Mesendoderm (in vitro differentiated cells): ENCODE data around the gene RXYLT1.
"Not testable (repeated sequence)": the region's sequence is repeated elsewhere in the genome, so short reads cannot be mapped to it uniquely, and the experiment has no call there.

Experiments
- DNase-seq: peaks from one replicate; pipeline ENCODE4 v3.0.0; 2013
- H2AK5ac ChIP-seq: 2 replicates; pipeline ENCODE4 v1.6.1; 2013; ENCODE audit warnings: low read length, inconsistent platforms
- H2BK120ac ChIP-seq: 2 replicates; pipeline ENCODE4 v1.6.1; 2013; ENCODE audit warnings: low read depth, mild to moderate bottlenecking, low read length, moderate library complexity, mixed read lengths
- H2BK15ac ChIP-seq: replicated peaks from 2 replicates; pipeline ENCODE4 v1.6.1; 2013; ENCODE audit warnings: low read depth, mild to moderate bottlenecking, moderate library complexity
- H2BK5ac ChIP-seq: 2 replicates; pipeline ENCODE4 v1.6.1; 2013; ENCODE audit warnings: low read length, inconsistent platforms
- H3K18ac ChIP-seq: 2 replicates; pipeline ENCODE4 v1.6.1; 2013; ENCODE audit warnings: mild to moderate bottlenecking, low read length, mixed read lengths
- H3K23ac ChIP-seq: one replicate; pipeline ENCODE4 v1.6.1; 2013; ENCODE audit warnings: low read length
- H3K27ac ChIP-seq: 2 replicates; pipeline ENCODE4 v1.5.1; 2013; ENCODE audit warnings: low read depth, mild to moderate bottlenecking, inconsistent platforms, low read length, moderate library complexity
- H3K27me3 ChIP-seq: 2 replicates; pipeline ENCODE4 v1.6.1; 2013; ENCODE audit warnings: low read length, control low read depth, mild to moderate bottlenecking, inconsistent platforms; ENCODE audit not compliant: insufficient read depth, poor library complexity
- H3K36me3 ChIP-seq: 2 replicates; pipeline ENCODE4 v1.6.1; 2013; ENCODE audit warnings: low read length, inconsistent platforms; ENCODE audit not compliant: control insufficient read depth, insufficient read depth
- H3K4ac ChIP-seq: one replicate; pipeline ENCODE4 v1.6.1; 2013; ENCODE audit warnings: low read depth, mild to moderate bottlenecking, low read length, moderate library complexity
- H3K4me1 ChIP-seq: 2 replicates; pipeline ENCODE4 v1.6.1; 2013; ENCODE audit warnings: low read depth, low read length, inconsistent platforms; ENCODE audit not compliant: control insufficient read depth
- H3K4me2 ChIP-seq: 2 replicates; pipeline ENCODE4 v1.6.1; 2013; ENCODE audit warnings: low read length
- H3K4me3 ChIP-seq: 2 replicates; pipeline ENCODE4 v1.5.1; 2013; ENCODE audit warnings: mild to moderate bottlenecking, low read length
- H3K56ac ChIP-seq: one replicate; pipeline ENCODE4 v1.6.1; 2013; ENCODE audit warnings: low read length
- H3K79me1 ChIP-seq: 2 replicates; pipeline ENCODE4 v1.6.1; 2013; ENCODE audit warnings: low read length, inconsistent platforms
- H3K79me2 ChIP-seq: 2 replicates; pipeline ENCODE4 v1.6.1; 2013; ENCODE audit warnings: mild to moderate bottlenecking, low read length; ENCODE audit not compliant: control insufficient read depth, insufficient read depth
- H3K9ac ChIP-seq: 2 replicates; pipeline ENCODE4 v1.6.1; 2013; ENCODE audit warnings: low read length, inconsistent platforms
- H4K5ac ChIP-seq: one replicate; pipeline ENCODE4 v1.6.1; 2013; ENCODE audit warnings: low read length
- H4K8ac ChIP-seq: one replicate; pipeline ENCODE4 v1.6.1; 2013; ENCODE audit warnings: low read depth, mild to moderate bottlenecking, control low read depth, low read length, moderate library complexity
- whole genome bisulfite sequencing: extraction: QIAGEN DNeasy Blood & Tissue Kit; methylation state at CpG from one replicate; pipeline ENCODE4 v1.1.7; 2013; ENCODE audit warnings: low lambda C conversion rate, missing lambda C conversion rate; ENCODE audit not compliant: insufficient coverage; ENCODE audit errors: extremely low coverage; 5-methylcytosine and 5-hydroxymethylcytosine counted together

RXYLT1 gene

GRCh38 chr12:63744110-63744509, 35.6 kb upstream of the RXYLT1 start:
- not testable (repeated sequence) for H3K4me2 ChIP-seq, H2BK5ac ChIP-seq, H3K79me1 ChIP-seq, H3K18ac ChIP-seq, H4K5ac ChIP-seq, H2BK15ac ChIP-seq, H3K79me2 ChIP-seq, H3K4me3 ChIP-seq, H3K23ac ChIP-seq, H2BK120ac ChIP-seq, H3K27me3 ChIP-seq, H3K9ac ChIP-seq, DNase-seq, H3K4ac ChIP-seq, H4K8ac ChIP-seq, H3K27ac ChIP-seq, H3K36me3 ChIP-seq, H3K56ac ChIP-seq, H3K4me1 ChIP-seq, H2AK5ac ChIP-seq
- no CpG with 5 or more reads among the region's 2 CpGs for WGBS

- H3K27me3 ChIP-seq, DNase-seq, H3K4me2 ChIP-seq, H2BK15ac ChIP-seq, H2BK5ac ChIP-seq, H3K4me1 ChIP-seq, H3K4me3 ChIP-seq, H3K56ac ChIP-seq, H3K79me2 ChIP-seq, H3K27ac ChIP-seq, H3K36me3 ChIP-seq, H3K79me1 ChIP-seq, H3K18ac ChIP-seq, H3K23ac ChIP-seq, H3K9ac ChIP-seq, H4K8ac ChIP-seq, H3K4ac ChIP-seq, H2AK5ac ChIP-seq, H4K5ac ChIP-seq, H2BK120ac ChIP-seq: not testable (repeated sequence)
- no CpG with 5 or more reads among the region's 11 CpGs for WGBS
Measured at GRCh38 chr12:63746470-63746869, 33.2 kb upstream of the RXYLT1 start.

- H4K5ac ChIP-seq = not testable (repeated sequence)
Measured at GRCh38 chr12:63747136-63747535, 32.6 kb upstream of the RXYLT1 start.

GRCh38 chr12:63747553-63747952, 32.2 kb upstream of the RXYLT1 start:
- Histone ChIP-seq H3K4ac (no peak overlapping the region), H3K18ac (no peak overlapping the region), H3K79me2 (no peaks in the 10 kb centered on the region), H3K27ac (no peak overlapping the region), H2BK120ac (no peak overlapping the region), H4K8ac (no peak overlapping the region), H3K4me3 (no peak overlapping the region), H4K5ac (no peak overlapping the region), H3K4me2 (no peak overlapping the region), H2AK5ac (no peak overlapping the region), H3K27me3 (no peaks in the 10 kb centered on the region), H3K36me3 (no peaks in the 10 kb centered on the region), H2BK5ac (no peak overlapping the region), H2BK15ac (no peak overlapping the region), H3K9ac (no peak overlapping the region), H3K23ac (no peak overlapping the region), H3K56ac (no peak overlapping the region), H3K79me1 (no peaks in the 10 kb centered on the region), H3K4me1 (no peaks in the 10 kb centered on the region)
- no peak for DNase-seq
- no CpG with 5 or more reads among the region's 5 CpGs for WGBS

More at GRCh38 chr12:63747136-63747535, 32.6 kb upstream of the RXYLT1 start:
- H3K4me3 ChIP-seq, H3K4me1 ChIP-seq, H3K4ac ChIP-seq, H2BK120ac ChIP-seq, H3K79me1 ChIP-seq, H3K27ac ChIP-seq, H3K56ac ChIP-seq, H2AK5ac ChIP-seq, H2BK15ac ChIP-seq, H3K18ac ChIP-seq, H3K79me2 ChIP-seq, H3K23ac ChIP-seq, H3K4me2 ChIP-seq, DNase-seq, H3K27me3 ChIP-seq, H3K9ac ChIP-seq, H3K36me3 ChIP-seq, H2BK5ac ChIP-seq, H4K8ac ChIP-seq: not testable (repeated sequence)

GRCh38 chr12:63752283-63752682, 27.4 kb upstream of the RXYLT1 start:
- no peak overlapping the region for H3K18ac ChIP-seq
- H4K8ac ChIP-seq = no peak overlapping the region
- H3K4me3 ChIP-seq = no peak overlapping the region
- H3K27me3 ChIP-seq = no peaks in the 10 kb centered on the region
- DNase-seq = no peak
- WGBS = no CpG with 5 or more reads among the region's 2 CpGs
- no peak overlapping the region for H3K27ac ChIP-seq
- no peaks in the 10 kb centered on the region for H3K79me2 ChIP-seq
- no peaks in the 10 kb centered on the region for H3K79me1 ChIP-seq
- no peak overlapping the region for H3K4me2 ChIP-seq
- no peak overlapping the region for H3K23ac ChIP-seq
- H4K5ac ChIP-seq = no peak overlapping the region
- H2BK5ac ChIP-seq = no peak overlapping the region
- no peak overlapping the region for H2BK120ac ChIP-seq
- no peaks in the 10 kb centered on the region for H3K4me1 ChIP-seq
- H3K36me3 ChIP-seq = no peaks in the 10 kb centered on the region
- no peak overlapping the region for H2BK15ac ChIP-seq
- no peak overlapping the region for H3K4ac ChIP-seq
- no peak overlapping the region for H3K56ac ChIP-seq
- no peak overlapping the region for H2AK5ac ChIP-seq
- H3K9ac ChIP-seq = no peak overlapping the region

GRCh38 chr12:63752841-63753240, 26.9 kb upstream of the RXYLT1 start:
- Histone ChIP-seq H3K23ac (no peak overlapping the region), H2BK5ac (no peak overlapping the region), H3K4me3 (no peak overlapping the region), H3K9ac (no peak overlapping the region), H3K18ac (no peak overlapping the region), H2BK15ac (no peak overlapping the region), H3K27ac (no peak overlapping the region), H4K8ac (no peak overlapping the region), H3K79me2 (no peaks in the 10 kb centered on the region), H2AK5ac (no peak overlapping the region), H3K4me1 (no peaks in the 10 kb centered on the region), H3K36me3 (no peaks in the 10 kb centered on the region), H3K56ac (no peak overlapping the region), H4K5ac (no peak overlapping the region), H3K4me2 (no peak overlapping the region), H3K4ac (no peak overlapping the region), H2BK120ac (no peak overlapping the region), H3K27me3 (no peaks in the 10 kb centered on the region), H3K79me1 (no peaks in the 10 kb centered on the region)
- no CpG with 5 or more reads among the region's 2 CpGs for WGBS
- DNase-seq = no peak
